H1 (cell line): ENCODE data around the gene FRY. TPM values are rescaled to one million over a fixed set of nuclear protein-coding genes. Genes with fewer than 3 reads are reported as not detected.

Experiments used
- CTCF ChIA-PET: fragments of 300-600 bp; sonication (Branson Sonifier 250); formaldehyde crosslinking; loops from one replicate; lab custom pipeline; 2021; ENCODE audit not compliant: partially characterized antibody; lab: Charles Lee
- POLR2A ChIA-PET: fragments of 300-600 bp; sonication (Branson Sonifier 250); formaldehyde crosslinking; loops from one replicate; lab custom pipeline; 2021; ENCODE audit warnings: inconsistent platforms; ENCODE audit not compliant: partially characterized antibody; lab: Charles Lee
- DNase-seq, 2 experiments: peaks; one replicate each; pipeline versions ENCODE4 v3.0.0 to v3.0.0-alpha.2; 2010 to 2022; ENCODE audit warnings: low spot score in 2 of 2, low read depth in 1 of 2, mixed read lengths in 1 of 2
- FAIRE-seq: peaks from 2 replicates; lab custom pipeline; 2011; peaks lifted over from hg19 to GRCh38; lab: Jason Lieb, UNC
- H2AFZ ChIP-seq: 2 replicates; pipeline ENCODE4 v1.8.1; 2012; ENCODE audit warnings: low read length, inconsistent platforms
- H2AK5ac ChIP-seq: 2 replicates; pipeline ENCODE4 v1.6.1; 2013; ENCODE audit warnings: low read depth, low read length
- H2BK120ac ChIP-seq: replicated peaks from 2 replicates; pipeline ENCODE3; 2013; ENCODE audit warnings: low read depth, low read length, inconsistent platforms
- H2BK12ac ChIP-seq: 2 replicates; pipeline ENCODE4 v1.6.1; 2013; ENCODE audit warnings: low read depth, low read length
- H2BK15ac ChIP-seq: 2 replicates; pipeline ENCODE4 v1.6.1; 2013; ENCODE audit warnings: low read length
- H2BK20ac ChIP-seq: 2 replicates; pipeline ENCODE4 v1.6.1; 2013; ENCODE audit warnings: low read length
- H2BK5ac ChIP-seq: 2 replicates; pipeline ENCODE4 v1.6.1; 2013; ENCODE audit warnings: low read depth, low read length
- H3K14ac ChIP-seq: 2 replicates; pipeline ENCODE4 v1.6.1; 2013; ENCODE audit warnings: inconsistent platforms; ENCODE audit not compliant: insufficient read length
- H3K18ac ChIP-seq: 2 replicates; pipeline ENCODE4 v1.6.1; 2013; ENCODE audit warnings: low read length; ENCODE audit errors: extremely low read depth
- H3K23ac ChIP-seq: 2 replicates; pipeline ENCODE4 v1.6.1; 2013; ENCODE audit warnings: inconsistent platforms; ENCODE audit not compliant: insufficient read length
- H3K23me2 ChIP-seq: 2 replicates; pipeline ENCODE4 v1.6.1; 2013; ENCODE audit warnings: low read depth, low read length
- H3K27ac ChIP-seq: 2 replicates; pipeline ENCODE4 v1.6.1; 2011; ENCODE audit warnings: low read depth, low read length, inconsistent platforms
- H3K27me3 ChIP-seq, 4 experiments: replicated peaks in 1 of 4; 1 replicate in 1 of 4; 2 replicates in 3 of 4; pipeline versions ENCODE4 v1.6.1 to v1.8.1; 2011 to 2013; ENCODE audit warnings: low read length in 3 of 4, mild to moderate bottlenecking in 3 of 4, inconsistent platforms in 2 of 4, mixed read lengths in 2 of 4, moderate library complexity in 1 of 4; ENCODE audit not compliant: control insufficient read depth in 3 of 4, insufficient read depth in 3 of 4; ENCODE audit errors: extremely low read depth in 1 of 4
- H3K36me3 ChIP-seq, 4 experiments: 2 replicates each; pipeline versions ENCODE4 v1.6.1 to v1.8.1; 2011 to 2013; ENCODE audit warnings: mild to moderate bottlenecking in 4 of 4, low read length in 3 of 4, moderate library complexity in 2 of 4, control low read depth in 1 of 4, inconsistent platforms in 1 of 4; ENCODE audit not compliant: insufficient read depth in 4 of 4, control insufficient read depth in 2 of 4
- H3K4ac ChIP-seq: replicated peaks from 2 replicates; pipeline ENCODE3; 2013; ENCODE audit warnings: low read length, low read depth, mixed read lengths, inconsistent platforms; ENCODE audit not compliant: insufficient read length
- H3K4me1 ChIP-seq, 4 experiments: replicated peaks in 1 of 4; 1 replicate in 1 of 4; 2 replicates in 3 of 4; pipeline versions ENCODE4 v1.6.1 to v1.8.1; 2011 to 2013; ENCODE audit warnings: low read length in 3 of 4, inconsistent platforms in 2 of 4, mixed read lengths in 1 of 4; ENCODE audit not compliant: insufficient read depth in 4 of 4, control insufficient read depth in 3 of 4
- H3K4me2 ChIP-seq, 2 experiments: 2 replicates each; pipeline versions ENCODE4 v1.6.1 to v1.8.1; 2011 to 2013; ENCODE audit warnings: low read depth in 2 of 2, low read length in 2 of 2, control low read depth in 1 of 2, inconsistent platforms in 1 of 2, mild to moderate bottlenecking in 1 of 2; ENCODE audit not compliant: insufficient read depth in 1 of 2
- H3K4me3 ChIP-seq, 4 experiments: fragments of 200-600, 300-600 bp in 1 of 4; sonication (generic), shearing (Covaris generic), sonication (Bioruptor Twin) in 1 of 4; 2 replicates each; pipeline versions ENCODE4 v1.5.1 to v1.8.1; 2011 to 2016; ENCODE audit warnings: low read length in 4 of 4, low read depth in 3 of 4, control low read depth in 2 of 4, inconsistent platforms in 2 of 4, mild to moderate bottlenecking in 2 of 4, mixed read lengths in 1 of 4, moderate library complexity in 1 of 4; ENCODE audit not compliant: insufficient read depth in 2 of 4; ENCODE audit errors: extremely low read depth in 1 of 4
- H3K56ac ChIP-seq: replicated peaks from 2 replicates; pipeline ENCODE3; 2013; ENCODE audit warnings: low read depth, mild to moderate bottlenecking, mixed read lengths, low read length, inconsistent platforms; ENCODE audit not compliant: insufficient read length
- H3K79me1 ChIP-seq: 2 replicates; pipeline ENCODE4 v1.6.1; 2013; ENCODE audit warnings: low read depth, low read length, control low read depth
- H3K79me2 ChIP-seq, 2 experiments: 2 replicates each; pipeline versions ENCODE4 v1.6.1 to v1.8.1; 2012 to 2013; ENCODE audit warnings: low read length in 2 of 2, mild to moderate bottlenecking in 2 of 2, inconsistent platforms in 1 of 2; ENCODE audit not compliant: insufficient read depth in 2 of 2, control insufficient read depth in 1 of 2
- H3K9ac ChIP-seq, 4 experiments: replicated peaks in 1 of 4; 1 replicate in 1 of 4; 2 replicates in 3 of 4; pipeline versions ENCODE4 v1.6.1 to v1.8.1; 2011 to 2013; ENCODE audit warnings: low read depth in 3 of 4, low read length in 3 of 4, control low read depth in 2 of 4, mild to moderate bottlenecking in 2 of 4, moderate library complexity in 2 of 4, inconsistent platforms in 1 of 4; ENCODE audit errors: extremely low read depth in 1 of 4
- H3K9me3 ChIP-seq, 2 experiments: 2 replicates each; pipeline versions ENCODE4 v1.6.1 to v1.8.1; 2012 to 2013; ENCODE audit warnings: mild to moderate bottlenecking in 2 of 2, moderate library complexity in 2 of 2, control low read depth in 1 of 2, inconsistent platforms in 1 of 2, low read depth in 1 of 2, low read length in 1 of 2, mixed read lengths in 1 of 2; ENCODE audit not compliant: insufficient read depth in 2 of 2
- H4K20me1 ChIP-seq, 2 experiments: replicated peaks in 1 of 2; 2 replicates each; pipeline versions ENCODE3 to v1.8.1; 2011 to 2013; ENCODE audit warnings: inconsistent platforms in 2 of 2, low read length in 2 of 2, mild to moderate bottlenecking in 1 of 2; ENCODE audit not compliant: insufficient read depth in 2 of 2, control insufficient read depth in 1 of 2
- H4K5ac ChIP-seq: 2 replicates; pipeline ENCODE4 v1.6.1; 2013; ENCODE audit warnings: low read length, low read depth, mixed read lengths, inconsistent platforms; ENCODE audit not compliant: insufficient read length
- H4K8ac ChIP-seq: 2 replicates; pipeline ENCODE4 v1.8.0; 2013; ENCODE audit warnings: mild to moderate bottlenecking, moderate library complexity, low read length, inconsistent platforms; ENCODE audit not compliant: insufficient read depth; ENCODE audit errors: extremely low read depth
- H4K91ac ChIP-seq: replicated peaks from 2 replicates; pipeline ENCODE3; 2013; ENCODE audit warnings: low read length, mixed read lengths, inconsistent platforms; ENCODE audit not compliant: insufficient read length
- ATF2 ChIP-seq: IDR thresholded peaks from 2 replicates; pipeline ENCODE4 v1.6.1; 2012; ENCODE audit warnings: low read length, inconsistent platforms
- CHD1 ChIP-seq: IDR thresholded peaks from 2 replicates; pipeline ENCODE4 v1.6.1; 2012; ENCODE audit warnings: low read depth, low read length, improper control_type of control experiment
- JUND ChIP-seq: IDR thresholded peaks from 2 replicates; pipeline ENCODE4 v1.6.1; 2011; ENCODE audit warnings: mild to moderate bottlenecking, improper control_type of control experiment, low read length
- YY1 ChIP-seq: IDR thresholded peaks from 2 replicates; pipeline ENCODE4 v1.6.1; 2011; ENCODE audit warnings: low read depth, mild to moderate bottlenecking, low read length
- WGBS, 2 experiments: shearing (Covaris generic) in 1 of 2; methylation state at CpG; one replicate each; pipeline versions ENCODE4 v1.1.6 to v1.1.7; 2013 to 2015; ENCODE audit warnings: low lambda C conversion rate in 2 of 2, mixed read lengths in 2 of 2, inconsistent platforms in 1 of 2, low coverage in 1 of 2, missing lambda C conversion rate in 1 of 2; ENCODE audit not compliant: insufficient replicate concordance in 2 of 2, insufficient coverage in 1 of 2, insufficient read length in 1 of 2; ENCODE audit errors: extremely low coverage in 1 of 2, missing lambda C conversion rate in 1 of 2; 5-methylcytosine and 5-hydroxymethylcytosine counted together
- polyA plus RNA-seq, 7 experiments: library from polyadenylated mRNA; depleted of rRNA in 3 of 7; stranded (reverse) in 5 of 7; unstranded in 2 of 7; fragments of >200 nt in 5 of 7; fragments of 200-250 nt in 2 of 7; gene quantifications; 1 replicate in 5 of 7; 2 replicates in 1 of 7; 4 replicates in 1 of 7; pipeline versions ENCODE4 v1.2.1 to v1.2.3, GENCODE V29; 2011 to 2013; ENCODE audit warnings: missing spikeins in 2 of 7, mixed read lengths in 2 of 7
- total RNA-seq: library from RNA; stranded (reverse); fragmentation: NEBNext Ultra II Directional; extraction: Animal tissue kit (Norgen Biotek cat#: 25700); gene quantifications from 2 replicates; pipeline ENCODE4 v1.2.1, GENCODE V29; 2021

The FRY gene
- total and polyA plus RNA-seq, 2 of the 8 experiments (the other 6 are each of a cell fraction or from before 2014, with no cell fraction given): 4.3 to 9.2 TPM

GRCh38 chr13:32206097-32206740, 174.6 kb downstream of the FRY start:
- DNase-seq (no peak), FAIRE-seq (no peak)
- no peak overlapping the region for H2BK5ac ChIP-seq
- no peaks in the 10 kb centered on the region for H3K79me1 ChIP-seq
- H3K79me2 ChIP-seq: no peaks in the 10 kb centered on the region
- no peak overlapping the region for H3K4me2 ChIP-seq
- H3K27me3 ChIP-seq: no peaks in the 10 kb centered on the region
- H2AK5ac ChIP-seq: no peak overlapping the region
- CTCF ChIA-PET: no interaction called here
- H3K4me3 ChIP-seq: no peak overlapping the region
- H2BK15ac ChIP-seq: no peak overlapping the region
- H3K56ac ChIP-seq: no peak overlapping the region
- H3K4ac ChIP-seq: no peak overlapping the region
- H3K9me3 ChIP-seq: no peaks in the 10 kb centered on the region
- no peaks in the 10 kb centered on the region for H3K23me2 ChIP-seq
- WGBS, 2 experiments: 92% methylated on average over 5 of the region's 5 CpGs; no CpG with 5 or more reads in 1 of the 2 experiments
- TF ChIP-seq YY1 (no peak), JUND (no peak), ATF2 (no peak), CHD1 (no peak)
- TF ChIP-seq, all 59 proteins: peak for 0
- H4K8ac ChIP-seq: no peak overlapping the region
- no peak overlapping the region for H3K18ac ChIP-seq
- H4K20me1 ChIP-seq: no peaks in the 10 kb centered on the region
- no peak overlapping the region for H3K9ac ChIP-seq
- H3K14ac ChIP-seq: no peak overlapping the region
- H3K4me1 ChIP-seq: 0 out of 7 replicates have a peak, but pooled peaks cover 0 to 2% (median 0%) of the 10 kb centered on the region in 4 experiments
- H2BK12ac ChIP-seq: no peak overlapping the region
- no peak overlapping the region for H4K5ac ChIP-seq
- POLR2A ChIA-PET: no interaction called here
- H3K23ac ChIP-seq: no peak overlapping the region
- no peak overlapping the region for H3K27ac ChIP-seq
- peaks cover 0 to 2% (median 0%) of the 10 kb centered on the region in 4 experiments; a peak in 1 of 8 replicates for H3K36me3 ChIP-seq
- H2BK20ac ChIP-seq: no peak overlapping the region
- H2BK120ac ChIP-seq: no peak overlapping the region
- H2AFZ ChIP-seq: no peak overlapping the region
- no peak overlapping the region for H4K91ac ChIP-seq
